IMR-90 (cell line): ENCODE data around the gene SECTM1.

Experiments used
- CEBPB ChIP-seq: IDR thresholded peaks from 2 replicates; pipeline ENCODE4 v1.6.1; 2012; ENCODE audit warnings: low read depth, low read length, improper control_type of control experiment
- CTCF ChIP-seq: conservative IDR thresholded peaks from 2 replicates; pipeline ENCODE4 v1.5.1; 2012; ENCODE audit warnings: mild to moderate bottlenecking, low read depth, low read length, improper control_type of control experiment
- FOS ChIP-seq: fragments of 150-350 bp; IDR thresholded peaks from 2 replicates; pipeline ENCODE4 v1.6.1; 2016; ENCODE audit warnings: low read depth, low read length
- MAFK ChIP-seq: IDR thresholded peaks from 2 replicates; pipeline ENCODE4 v1.6.1; 2012; ENCODE audit warnings: low read depth, low read length, improper control_type of control experiment
- MAZ ChIP-seq: IDR thresholded peaks from 2 replicates; pipeline ENCODE4 v1.6.1; 2012; ENCODE audit warnings: low read depth, mild to moderate bottlenecking, low read length, improper control_type of control experiment, moderate library complexity, borderline replicate concordance
- POLR2A ChIP-seq: IDR thresholded peaks from 2 replicates; pipeline ENCODE4 v1.6.1; 2012; ENCODE audit warnings: mild to moderate bottlenecking, low read depth, low read length
- RAD21 ChIP-seq: IDR thresholded peaks from 2 replicates; pipeline ENCODE4 v1.6.1; 2012; ENCODE audit warnings: low read length, improper control_type of control experiment
- RCOR1 ChIP-seq: IDR thresholded peaks from 2 replicates; pipeline ENCODE4 v1.6.1; 2012; ENCODE audit warnings: mild to moderate bottlenecking, low read length, improper control_type of control experiment; ENCODE audit not compliant: insufficient replicate concordance
- SMC3 ChIP-seq: fragments of 150-350 bp; IDR thresholded peaks from 2 replicates; pipeline ENCODE4 v1.6.1; 2016; ENCODE audit warnings: low read depth, mild to moderate bottlenecking, antibody characterized with exemption, low read length, moderate library complexity
- USF2 ChIP-seq: fragments of 150-350 bp; IDR thresholded peaks from 2 replicates; pipeline ENCODE4 v1.6.1; 2017; ENCODE audit warnings: mild to moderate bottlenecking, antibody characterized with exemption, low read length, low read depth

DNA sequence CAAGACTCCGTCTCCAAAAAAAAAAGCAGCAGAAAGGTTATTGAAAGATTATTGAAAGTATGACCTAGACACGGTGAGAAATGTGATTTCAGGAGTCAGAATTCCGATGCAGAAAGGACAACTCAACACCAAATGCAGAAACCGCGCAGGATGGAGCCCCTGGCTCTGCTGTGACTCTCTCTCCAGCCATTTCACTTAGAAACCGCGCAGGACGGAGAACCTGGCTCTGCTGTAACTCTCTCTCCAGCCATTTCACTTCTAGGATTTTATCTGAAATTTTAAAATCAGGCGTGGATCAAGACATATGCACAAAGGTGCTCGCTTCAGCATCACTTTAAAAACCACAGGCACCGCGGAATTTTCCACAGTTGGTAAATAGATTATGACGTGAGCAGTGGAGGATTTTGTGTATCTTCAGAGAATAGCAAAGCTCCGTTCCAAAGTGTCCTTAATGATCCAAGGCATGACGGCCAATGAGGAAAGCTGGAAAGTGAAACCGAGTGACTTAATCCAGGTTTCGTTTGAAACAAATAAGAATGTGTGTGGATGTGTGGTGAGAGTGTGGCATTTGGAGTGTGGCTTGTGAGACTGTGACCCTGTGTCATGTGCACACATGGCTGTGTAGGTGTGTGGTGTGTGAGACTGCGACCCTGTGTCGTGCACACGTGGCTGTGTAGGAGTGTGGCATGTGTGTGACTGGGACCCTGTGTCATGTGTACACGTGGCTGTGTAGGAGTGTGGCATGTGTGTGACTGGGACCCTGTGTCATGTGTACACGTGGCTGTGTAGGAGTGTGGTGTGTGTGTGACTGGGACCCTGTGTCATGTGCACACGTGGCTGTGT is 47.5 kb upstream of the SECTM1 start:
- TF ChIP-seq CTCF: no peak
- no peak for TF ChIP-seq MAZ
- no peak for TF ChIP-seq USF2
- TF ChIP-seq CEBPB: no peak
- no peak for TF ChIP-seq MAFK
- no peak for TF ChIP-seq POLR2A
- TF ChIP-seq RCOR1: no peak
- no peak for TF ChIP-seq RAD21
- no peak for TF ChIP-seq FOS
- no peak for TF ChIP-seq SMC3
